ENCODE results near the gene ANO1. TPM values are rescaled to one million over a fixed set of nuclear protein-coding genes. Genes with fewer than 3 reads are reported as not detected.
A peak's percentile ranks its signal among the peaks of the same experiment; 100 is the strongest.

The ANO1 gene
- total RNA-seq, 1 donor from 2014 or later = 244 TPM

DNA sequence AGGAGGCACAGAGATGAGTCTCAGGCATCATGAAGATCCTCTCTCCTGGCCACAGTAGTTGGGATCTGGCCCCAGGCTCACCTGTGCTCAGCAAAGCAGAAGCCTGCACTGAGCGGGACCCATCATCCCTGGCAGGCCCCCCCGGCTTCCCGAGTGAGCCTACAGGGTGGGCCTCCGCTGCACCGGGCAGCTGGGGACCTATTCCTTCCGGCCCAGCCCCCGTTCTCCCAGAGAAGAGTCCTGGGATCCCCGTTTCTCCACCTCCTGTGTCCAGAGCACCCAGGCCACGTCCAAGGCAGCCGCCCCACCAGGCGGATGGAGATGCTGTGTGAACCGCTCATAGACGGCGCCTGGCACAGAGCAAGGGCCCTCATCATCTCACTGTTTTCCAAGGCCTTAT lies 52.5 kb downstream of the ANO1 start:
- Histone ChIP-seq H3K4me1 (peaks cover 19 to 51% of the 10 kb centered on the region in 2 donors), H3K27me3 (no peaks in the 10 kb centered on the region), H3K9me3 (no peaks in the 10 kb centered on the region), H3K27ac (peak overlapping the region; percentile 64 to 86), H3K36me3 (peaks cover 43 to 62% of the 10 kb centered on the region in 2 donors), H3K4me3 (no peak overlapping the region)
- no peak for DNase-seq (ENCODE audit: low spot score in 2 of 2)
- TF ChIP-seq, protein P1, sequence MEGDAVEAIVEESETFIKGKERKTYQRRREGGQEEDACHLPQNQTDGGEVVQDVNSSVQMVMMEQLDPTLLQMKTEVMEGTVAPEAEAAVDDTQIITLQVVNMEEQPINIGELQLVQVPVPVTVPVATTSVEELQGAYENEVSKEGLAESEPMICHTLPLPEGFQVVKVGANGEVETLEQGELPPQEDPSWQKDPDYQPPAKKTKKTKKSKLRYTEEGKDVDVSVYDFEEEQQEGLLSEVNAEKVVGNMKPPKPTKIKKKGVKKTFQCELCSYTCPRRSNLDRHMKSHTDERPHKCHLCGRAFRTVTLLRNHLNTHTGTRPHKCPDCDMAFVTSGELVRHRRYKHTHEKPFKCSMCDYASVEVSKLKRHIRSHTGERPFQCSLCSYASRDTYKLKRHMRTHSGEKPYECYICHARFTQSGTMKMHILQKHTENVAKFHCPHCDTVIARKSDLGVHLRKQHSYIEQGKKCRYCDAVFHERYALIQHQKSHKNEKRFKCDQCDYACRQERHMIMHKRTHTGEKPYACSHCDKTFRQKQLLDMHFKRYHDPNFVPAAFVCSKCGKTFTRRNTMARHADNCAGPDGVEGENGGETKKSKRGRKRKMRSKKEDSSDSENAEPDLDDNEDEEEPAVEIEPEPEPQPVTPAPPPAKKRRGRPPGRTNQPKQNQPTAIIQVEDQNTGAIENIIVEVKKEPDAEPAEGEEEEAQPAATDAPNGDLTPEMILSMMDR (IDR thresholded peaks at IDR 0.05) = no peak
- intact Hi-C loops (cut with DNase I) = no loop called here

DNA sequence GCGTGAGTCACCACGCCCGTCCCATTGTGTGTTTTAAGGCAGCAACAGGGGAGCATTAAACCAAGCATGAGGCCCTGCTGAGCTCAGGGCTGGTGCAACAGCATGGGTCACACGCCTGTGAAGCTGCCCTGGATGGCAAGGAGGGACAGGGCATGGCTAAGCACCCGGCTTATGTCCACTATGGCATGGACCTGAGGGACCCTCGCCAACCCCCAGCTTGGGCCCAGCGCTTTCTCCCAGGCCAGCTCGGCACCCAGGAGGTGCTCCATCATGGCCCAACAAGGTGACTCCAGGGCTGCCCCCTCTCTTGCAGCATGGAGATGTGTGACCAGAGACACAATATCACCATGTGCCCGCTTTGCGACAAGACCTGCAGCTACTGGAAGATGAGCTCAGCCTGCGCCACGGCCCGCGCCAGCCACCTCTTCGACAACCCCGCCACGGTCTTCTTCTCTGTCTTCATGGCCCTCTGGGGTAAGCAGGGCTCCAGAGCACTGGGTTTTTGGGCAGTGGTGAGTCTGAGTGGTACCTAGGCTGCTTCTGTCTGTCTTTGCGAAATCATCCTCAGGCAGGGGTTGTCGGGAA lies 53.6 kb downstream of the ANO1 start:
- DNase-seq (ENCODE audit: low spot score in 2 of 2) = no peak
- Histone ChIP-seq H3K9me3 (no peaks in the 10 kb centered on the region), H3K27ac (peak overlapping the region; percentile 0 to 86), H3K36me3 (peaks cover 43 to 55% of the 10 kb centered on the region in 2 donors), H3K27me3 (no peaks in the 10 kb centered on the region), H3K4me1 (peaks cover 18 to 46% of the 10 kb centered on the region in 2 donors), H3K4me3 (no peak overlapping the region)
- TF ChIP-seq, protein P1 (IDR thresholded peaks at IDR 0.05) = no peak
- intact Hi-C loops (cut with DNase I) = no loop called here

DNA sequence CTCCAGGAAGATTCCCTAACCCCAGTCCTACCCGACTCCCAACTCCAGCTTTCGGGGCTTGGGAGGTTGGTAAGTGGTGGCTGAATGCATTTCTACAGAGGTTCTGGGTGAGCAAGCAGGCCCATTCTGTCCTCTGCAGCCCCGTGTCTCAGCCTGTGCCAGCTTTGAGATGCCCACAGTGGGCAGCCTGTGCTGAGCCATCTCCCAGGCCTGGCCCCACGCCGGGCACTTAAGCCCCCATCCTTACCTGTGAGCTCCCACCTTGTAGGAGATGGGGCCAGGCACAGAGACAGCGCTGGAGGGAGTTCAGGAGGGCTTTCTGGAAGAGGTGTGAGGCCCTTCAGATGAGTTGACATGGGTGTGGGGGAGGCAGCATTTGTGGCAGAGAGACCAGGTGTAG lies 54.5 kb downstream of the ANO1 start:
- no peak for DNase-seq (ENCODE audit: low spot score in 2 of 2)
- no peaks in the 10 kb centered on the region for H3K9me3 ChIP-seq
- H3K27ac ChIP-seq = peak overlapping the region; percentile 12 to 86
- H3K27me3 ChIP-seq = no peaks in the 10 kb centered on the region
- intact Hi-C loops (cut with DNase I) = no loop called here
- peaks cover 43 to 55% of the 10 kb centered on the region in 2 donors for H3K36me3 ChIP-seq
- TF ChIP-seq, protein P1 (IDR thresholded peaks at IDR 0.05) = no peak
- H3K4me1 ChIP-seq = peaks cover 13 to 38% of the 10 kb centered on the region in 2 donors
- no peak overlapping the region for H3K4me3 ChIP-seq

DNA sequence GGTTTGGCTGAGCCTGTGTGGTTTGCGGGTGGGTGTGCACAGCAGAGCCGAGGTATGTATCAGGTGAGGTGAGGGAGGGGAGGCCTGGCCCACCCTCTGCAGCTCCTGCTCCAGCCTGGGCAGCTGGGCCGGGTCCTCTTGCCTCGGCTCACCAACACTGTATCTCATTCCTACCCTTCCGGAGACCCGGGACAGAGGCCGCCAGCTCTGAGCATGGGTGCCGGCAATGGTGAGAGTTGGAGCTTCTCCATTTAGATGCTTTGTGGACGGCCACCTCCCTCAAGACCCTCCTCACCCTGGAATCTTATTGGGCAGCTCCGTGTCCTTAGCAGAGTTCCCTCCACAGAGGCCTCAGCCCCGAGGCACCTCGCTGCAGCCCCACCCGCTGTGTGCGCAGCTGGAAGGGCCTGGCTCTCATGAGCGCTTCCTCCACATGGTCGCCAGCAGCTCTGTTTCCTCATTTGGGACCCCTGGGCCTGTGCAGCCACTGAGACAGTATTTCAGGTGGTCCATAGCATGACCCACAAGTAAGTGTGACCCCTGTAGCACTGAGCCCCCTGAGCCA lies 55.7 kb downstream of the ANO1 start:
- no peak overlapping the region for H3K4me3 ChIP-seq
- TF ChIP-seq, protein P1 (IDR thresholded peaks at IDR 0.05) = no peak
- no peaks in the 10 kb centered on the region for H3K27me3 ChIP-seq
- no peak for DNase-seq (ENCODE audit: low spot score in 2 of 2)
- intact Hi-C loops (cut with DNase I) = no loop called here
- H3K4me1 ChIP-seq = peaks cover 10 to 29% of the 10 kb centered on the region in 2 donors
- H3K9me3 ChIP-seq = no peaks in the 10 kb centered on the region
- peaks cover 43 to 56% of the 10 kb centered on the region in 2 donors for H3K36me3 ChIP-seq
- H3K27ac ChIP-seq = peak overlapping the region; percentile 66 to 75

DNA sequence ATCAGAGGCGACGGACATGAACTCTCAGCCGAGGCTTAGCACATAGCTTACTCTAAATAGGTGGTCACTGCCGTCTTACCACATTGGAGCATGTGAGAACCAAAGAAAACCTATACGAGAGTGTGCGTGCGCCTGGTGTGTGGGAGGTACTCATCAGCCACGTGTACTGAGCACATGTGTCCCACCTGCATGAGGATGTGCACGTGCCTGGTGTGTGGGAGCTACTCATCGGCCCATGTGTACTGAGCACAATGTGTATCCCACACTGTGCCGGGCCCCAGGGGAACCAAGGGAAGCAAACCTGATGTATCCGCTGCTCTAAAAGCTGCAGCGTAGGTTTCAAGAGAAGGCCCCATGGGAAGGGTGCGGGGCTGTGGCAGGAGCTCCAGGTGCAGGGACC lies 56.4 kb downstream of the ANO1 start:
- peak overlapping the region; percentile 66 to 75 for H3K27ac ChIP-seq
- peaks cover 8 to 23% of the 10 kb centered on the region in 2 donors for H3K4me1 ChIP-seq
- H3K36me3 ChIP-seq = peaks cover 43 to 54% of the 10 kb centered on the region in 2 donors
- no peaks in the 10 kb centered on the region for H3K27me3 ChIP-seq
- H3K4me3 ChIP-seq = no peak overlapping the region
- intact Hi-C loops (cut with DNase I) = no loop called here
- no peak for DNase-seq (ENCODE audit: low spot score in 2 of 2)
- TF ChIP-seq, protein P1 (IDR thresholded peaks at IDR 0.05) = no peak
- H3K9me3 ChIP-seq = no peaks in the 10 kb centered on the region

Data from ascending aorta (tissue), 2 donors.